Astrocyte of the cerebellum (primary cell): ENCODE data around the gene SOHLH1.

Source experiments
- DNase-seq: peaks from one replicate; pipeline ENCODE4 v3.0.0-alpha.2; 2011; ENCODE audit warnings: low read depth
- H3K4me3 ChIP-seq: 2 replicates; pipeline ENCODE4 v1.5.1; 2011; ENCODE audit warnings: mild to moderate bottlenecking, low read depth, low read length, moderate library complexity
- in situ Hi-C: cut with HindIII; loops from 2 replicates; pipeline ENCODE4 v1.10.0; 2017; ENCODE audit warnings: low sequenced_read_pairs
- TF ChIP-seq, protein P1 (sequence below): IDR thresholded peaks from 2 replicates; pipeline ENCODE4 v1.5.1; 2012; ENCODE audit warnings: low read length, low read depth, moderate library complexity, mild to moderate bottlenecking; ENCODE audit errors: missing control alignments

Gene SOHLH1

GRCh38 chr9:135719472-135719871, 20.2 kb upstream of the SOHLH1 start:
- no peak for DNase-seq
- TF ChIP-seq, protein P1, sequence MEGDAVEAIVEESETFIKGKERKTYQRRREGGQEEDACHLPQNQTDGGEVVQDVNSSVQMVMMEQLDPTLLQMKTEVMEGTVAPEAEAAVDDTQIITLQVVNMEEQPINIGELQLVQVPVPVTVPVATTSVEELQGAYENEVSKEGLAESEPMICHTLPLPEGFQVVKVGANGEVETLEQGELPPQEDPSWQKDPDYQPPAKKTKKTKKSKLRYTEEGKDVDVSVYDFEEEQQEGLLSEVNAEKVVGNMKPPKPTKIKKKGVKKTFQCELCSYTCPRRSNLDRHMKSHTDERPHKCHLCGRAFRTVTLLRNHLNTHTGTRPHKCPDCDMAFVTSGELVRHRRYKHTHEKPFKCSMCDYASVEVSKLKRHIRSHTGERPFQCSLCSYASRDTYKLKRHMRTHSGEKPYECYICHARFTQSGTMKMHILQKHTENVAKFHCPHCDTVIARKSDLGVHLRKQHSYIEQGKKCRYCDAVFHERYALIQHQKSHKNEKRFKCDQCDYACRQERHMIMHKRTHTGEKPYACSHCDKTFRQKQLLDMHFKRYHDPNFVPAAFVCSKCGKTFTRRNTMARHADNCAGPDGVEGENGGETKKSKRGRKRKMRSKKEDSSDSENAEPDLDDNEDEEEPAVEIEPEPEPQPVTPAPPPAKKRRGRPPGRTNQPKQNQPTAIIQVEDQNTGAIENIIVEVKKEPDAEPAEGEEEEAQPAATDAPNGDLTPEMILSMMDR, result no peak
- no peak overlapping the region for H3K4me3 ChIP-seq
- in situ Hi-C loops, result loop anchor here (5.0 to 10.0 kb wide), 7 partner anchors 42 to 435 kb away; partner anchors contain the start of gene MRPS2

DNA sequence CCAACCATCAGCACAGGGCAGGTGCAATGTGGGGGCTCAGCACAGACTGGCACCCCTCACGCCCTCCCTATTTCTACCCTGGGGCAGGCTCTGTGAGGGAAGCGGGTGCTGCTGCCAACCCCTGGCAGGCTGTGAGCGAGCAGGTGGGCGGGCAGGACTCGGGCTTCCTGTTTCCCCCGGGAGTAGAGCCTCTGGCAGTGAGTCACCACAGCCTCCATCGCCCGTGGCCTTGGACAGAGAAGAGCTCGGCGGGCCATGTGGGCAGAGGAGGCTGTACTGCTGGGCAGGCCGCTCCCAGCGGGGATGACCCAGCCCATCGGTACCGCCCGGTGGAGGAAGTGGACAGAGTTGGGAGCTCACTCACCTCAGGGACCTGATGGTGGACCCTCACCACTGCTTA, 19.3 kb upstream of the SOHLH1 start:
- TF ChIP-seq, protein P1, result no peak
- in situ Hi-C loops, result loop anchor here (5.0 to 10.0 kb wide), 7 partner anchors 41 to 436 kb away; partner anchors contain the start of gene MRPS2

GRCh38 chr9:135717410-135717809, 18.1 kb upstream of the SOHLH1 start:
- no peak for DNase-seq
- TF ChIP-seq, protein P1, result no peak
- H3K4me3 ChIP-seq, result no peak overlapping the region
- in situ Hi-C loops, result loop anchor here (5.0 to 10.0 kb wide), 7 partner anchors 40 to 437 kb away; partner anchors contain the start of gene MRPS2

More for the DNA sequence above, 19.3 kb upstream of the SOHLH1 start:
- no peak overlapping the region for H3K4me3 ChIP-seq
- no peak for DNase-seq

DNA sequence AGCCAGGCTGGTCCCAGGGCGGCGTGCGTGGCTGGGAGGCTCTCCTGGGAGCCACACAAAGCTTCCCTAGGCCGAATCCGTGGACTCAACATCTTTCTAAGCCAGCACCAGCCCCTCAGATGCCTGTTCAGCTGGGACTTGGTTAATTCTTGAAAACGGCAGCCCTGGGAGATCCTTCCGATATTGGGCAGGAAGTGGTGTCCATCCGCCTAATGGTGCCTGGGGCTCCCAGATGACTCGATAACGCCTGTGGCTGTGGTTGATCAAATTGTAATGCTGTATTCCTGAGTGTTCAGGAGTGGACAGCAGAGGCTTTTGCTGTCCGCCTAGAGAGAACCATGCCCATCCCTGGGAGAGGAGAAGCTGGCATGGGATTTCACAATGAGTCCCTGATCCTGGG, 16.8 kb upstream of the SOHLH1 start:
- H3K4me3 ChIP-seq, result no peak overlapping the region
- TF ChIP-seq, protein P1, result no peak
- in situ Hi-C loops, result loop anchor here (5.0 to 10.0 kb wide), 7 partner anchors 39 to 439 kb away; partner anchors contain the start of gene MRPS2
- no peak for DNase-seq

DNA sequence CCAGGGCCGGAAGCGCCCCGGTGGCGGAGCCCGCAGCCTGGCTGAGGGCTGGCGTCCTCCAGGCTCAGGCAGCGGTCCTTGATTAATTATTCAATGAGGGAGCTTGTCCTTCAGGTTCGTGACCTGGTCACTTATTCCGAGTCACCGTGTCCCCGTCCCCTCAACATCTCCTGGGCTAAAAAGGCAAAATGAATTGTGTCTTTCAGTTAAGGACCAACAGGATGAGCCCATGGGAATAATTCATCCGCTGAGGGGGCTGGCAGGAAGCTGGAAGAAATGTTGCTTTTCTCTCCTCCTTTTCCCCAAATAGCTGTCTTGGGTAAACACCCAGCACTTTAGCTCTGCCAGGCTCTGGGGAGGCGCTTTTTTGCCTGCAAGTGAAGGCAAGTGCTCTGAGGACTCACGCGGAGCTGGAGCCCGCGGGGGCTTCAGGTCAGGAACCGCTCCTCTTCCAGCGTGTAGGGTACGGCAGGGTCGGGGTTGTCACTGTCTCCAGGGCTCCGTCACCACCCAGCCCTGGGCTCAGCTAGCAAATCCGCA, 15.8 kb upstream of the SOHLH1 start:
- in situ Hi-C loops, result loop anchor here (5.0 to 10.0 kb wide), 7 partner anchors 38 to 440 kb away; partner anchors contain the start of gene MRPS2
- no peak overlapping the region for H3K4me3 ChIP-seq
- DNase-seq, result no peak
- TF ChIP-seq, protein P1, result no peak

DNA sequence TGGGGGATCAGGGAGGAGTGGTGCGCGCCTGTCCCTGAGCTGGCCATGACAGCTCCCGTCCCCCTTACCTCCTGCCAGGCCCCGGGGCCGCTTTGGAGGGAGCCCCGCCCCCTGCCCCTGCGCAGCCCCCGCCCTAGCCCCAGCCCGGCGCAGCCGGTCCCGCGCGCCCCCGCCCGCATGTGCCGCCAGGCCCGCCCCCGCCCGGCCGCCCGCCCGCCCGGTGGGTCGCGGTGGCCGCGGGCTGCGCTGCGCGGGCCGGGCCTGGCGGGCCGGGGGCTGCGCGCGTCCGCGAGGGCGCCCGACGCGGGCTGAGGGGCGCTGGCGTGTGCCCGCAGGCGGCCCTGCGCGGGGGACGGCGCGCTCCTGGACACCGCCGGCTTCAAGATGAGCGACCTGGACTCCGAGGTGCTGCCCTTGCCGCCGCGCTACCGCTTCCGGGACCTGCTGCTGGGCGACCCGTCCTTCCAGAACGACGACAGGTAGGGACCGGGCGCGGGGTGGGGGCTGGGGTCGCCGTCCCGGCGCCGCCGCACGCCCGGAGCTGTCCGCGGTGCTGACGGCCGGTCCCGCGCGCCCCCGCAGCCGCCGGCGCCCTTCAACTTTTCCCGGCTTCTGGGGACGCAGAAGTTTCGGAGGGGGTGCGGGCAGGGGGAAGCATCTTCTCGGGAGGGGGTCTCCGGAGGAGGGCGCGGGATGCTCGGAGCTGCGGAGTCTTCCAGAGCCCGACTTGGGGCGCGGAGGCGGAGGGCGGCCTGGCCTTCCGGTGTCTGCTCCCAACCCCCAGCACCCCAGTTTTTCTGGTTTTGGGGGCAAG, 15.2 kb upstream of the SOHLH1 start:
- no peak overlapping the region for H3K4me3 ChIP-seq
- DNase-seq, result no peak
- in situ Hi-C loops, result loop anchor here (5.0 to 10.0 kb wide), 7 partner anchors 37 to 440 kb away; partner anchors contain the start of gene MRPS2
- TF ChIP-seq, protein P1, result no peak
